ENCODE measurements around the gene ANKFN1.

ANKFN1 gene

GRCh38 chr17:56495556-56495955 is 342.3 kb downstream of the ANKFN1 start:
- Histone ChIP-seq H2AFZ (no peak overlapping the region), H3K9me3 (ENCODE audit: control insufficient read depth, low read length) (no peaks in the 10 kb centered on the region), H3K27ac (no peak overlapping the region), H3K4me3 (ENCODE audit: low read depth, low read length) (no peak overlapping the region), H3K36me3 (ENCODE audit: control insufficient read depth, insufficient read depth, low read length) (no peaks in the 10 kb centered on the region), H3K79me2 (no peaks in the 10 kb centered on the region), H3K4me2 (ENCODE audit: low read length) (no peak overlapping the region), H3K27me3 (ENCODE audit: control insufficient read depth, insufficient read depth, low read length) (no peaks in the 10 kb centered on the region), H3K9ac (no peak overlapping the region), H3K4me1 (no peaks in the 10 kb centered on the region)
- TF ChIP-seq CTCF (IDR thresholded peaks at IDR 0.05): no peak

DNA sequence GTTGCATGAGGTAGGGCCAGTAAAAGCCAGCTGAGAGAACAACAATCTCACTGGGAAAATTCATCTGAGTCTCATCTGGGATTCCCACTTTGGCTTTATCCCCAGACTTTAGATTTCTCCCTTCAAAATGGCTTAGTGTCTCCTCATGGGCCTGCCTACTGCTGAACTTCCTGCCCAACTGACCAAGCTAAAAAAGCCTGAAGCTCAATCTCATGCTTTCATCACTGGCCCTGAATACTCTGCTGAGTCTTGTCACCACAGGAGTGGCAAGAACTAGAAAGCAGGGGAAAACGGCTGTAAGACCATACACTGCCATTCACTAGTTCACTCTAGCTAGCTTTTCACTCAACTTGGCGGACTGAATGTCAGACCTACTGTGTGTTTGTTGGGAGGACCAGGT is 343.9 kb downstream of the ANKFN1 start:
- Histone ChIP-seq H3K79me2 (no peaks in the 10 kb centered on the region), H3K4me1 (no peaks in the 10 kb centered on the region), H3K9me3 (ENCODE audit: control insufficient read depth, low read length) (no peaks in the 10 kb centered on the region), H3K36me3 (ENCODE audit: control insufficient read depth, insufficient read depth, low read length) (no peaks in the 10 kb centered on the region), H3K4me2 (ENCODE audit: low read length) (no peak overlapping the region), H3K9ac (no peak overlapping the region), H3K4me3 (ENCODE audit: low read depth, low read length) (no peak overlapping the region), H3K27me3 (ENCODE audit: control insufficient read depth, insufficient read depth, low read length) (no peaks in the 10 kb centered on the region), H2AFZ (no peak overlapping the region), H3K27ac (no peak overlapping the region)
- no peak for TF ChIP-seq CTCF (IDR thresholded peaks at IDR 0.05)

DNA sequence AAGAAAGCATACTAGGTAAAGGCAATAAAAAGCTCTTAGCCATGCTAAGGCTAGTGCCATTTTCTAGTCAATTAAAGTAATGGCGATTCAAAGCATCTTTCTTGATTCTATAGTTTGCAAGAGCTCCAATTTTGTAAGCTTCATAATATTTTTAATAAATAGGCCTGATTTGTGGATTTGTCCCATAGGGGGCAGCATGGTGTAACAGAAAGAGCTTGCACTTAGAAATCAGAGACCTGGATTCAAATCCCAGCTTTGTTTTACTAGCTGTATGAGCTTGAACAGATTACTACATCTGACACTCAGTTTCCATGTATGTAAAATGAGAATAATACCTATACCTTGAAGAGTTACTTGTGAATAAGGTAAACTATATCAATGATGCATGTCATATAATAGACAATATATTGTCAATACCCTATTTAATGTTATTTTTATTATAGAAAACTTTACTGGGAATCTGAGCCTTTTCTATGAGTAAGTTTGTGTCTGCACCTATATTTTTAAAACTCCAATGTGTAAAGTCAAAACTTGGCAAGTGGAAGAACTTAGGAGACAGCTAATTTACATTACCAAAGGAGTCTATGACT is 346.6 kb downstream of the ANKFN1 start:
- Histone ChIP-seq H3K9ac (no peak overlapping the region), H3K9me3 (ENCODE audit: control insufficient read depth, low read length) (no peaks in the 10 kb centered on the region), H3K4me2 (ENCODE audit: low read length) (no peak overlapping the region), H3K27me3 (ENCODE audit: control insufficient read depth, insufficient read depth, low read length) (no peaks in the 10 kb centered on the region), H3K4me3 (ENCODE audit: low read depth, low read length) (no peak overlapping the region), H3K79me2 (no peaks in the 10 kb centered on the region), H3K36me3 (ENCODE audit: control insufficient read depth, insufficient read depth, low read length) (no peaks in the 10 kb centered on the region), H3K27ac (no peak overlapping the region), H3K4me1 (no peaks in the 10 kb centered on the region), H2AFZ (no peak overlapping the region)
- peak; percentile 16 for TF ChIP-seq CTCF (IDR thresholded peaks at IDR 0.05)

DNA sequence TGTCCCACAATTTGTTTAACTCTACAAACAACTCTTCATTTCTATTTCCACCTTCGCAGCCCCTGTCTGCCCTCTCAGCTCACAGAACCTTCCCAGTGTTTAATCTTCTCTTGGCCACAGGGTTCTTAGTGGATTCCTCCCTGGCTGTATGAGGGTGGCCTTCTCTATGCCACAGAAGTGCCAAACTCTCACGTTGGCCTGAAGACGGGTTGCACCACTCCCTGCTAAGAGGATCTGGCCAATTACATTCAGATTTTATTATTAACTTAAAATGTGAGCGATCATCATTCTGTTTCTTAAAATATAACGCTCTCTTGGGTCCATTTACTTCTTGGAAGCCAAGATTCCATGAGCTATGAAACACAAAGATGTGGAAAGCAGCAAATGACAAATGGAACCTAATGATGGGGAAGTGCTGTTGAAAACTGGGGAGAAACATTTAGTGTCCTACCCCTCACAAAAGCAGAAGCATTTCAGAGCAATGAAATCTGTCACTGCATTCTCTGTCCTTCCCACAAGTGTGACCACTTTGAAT is 348.9 kb downstream of the ANKFN1 start:
- H2AFZ ChIP-seq: no peak overlapping the region
- no peak overlapping the region for H3K27ac ChIP-seq
- no peak overlapping the region for H3K4me3 ChIP-seq (ENCODE audit: low read depth, low read length)
- no peak overlapping the region for H3K4me2 ChIP-seq (ENCODE audit: low read length)
- H3K9ac ChIP-seq: no peak overlapping the region
- no peaks in the 10 kb centered on the region for H3K9me3 ChIP-seq (ENCODE audit: control insufficient read depth, low read length)
- no peaks in the 10 kb centered on the region for H3K36me3 ChIP-seq (ENCODE audit: control insufficient read depth, insufficient read depth, low read length)
- H3K79me2 ChIP-seq: no peaks in the 10 kb centered on the region
- TF ChIP-seq CTCF (IDR thresholded peaks at IDR 0.05): no peak
- no peaks in the 10 kb centered on the region for H3K27me3 ChIP-seq (ENCODE audit: control insufficient read depth, insufficient read depth, low read length)
- H3K4me1 ChIP-seq: no peaks in the 10 kb centered on the region

- Histone ChIP-seq H3K79me2 (no peaks in the 10 kb centered on the region), H3K36me3 (ENCODE audit: control insufficient read depth, insufficient read depth, low read length) (no peaks in the 10 kb centered on the region), H3K4me2 (ENCODE audit: low read length) (no peak overlapping the region), H3K4me3 (ENCODE audit: low read depth, low read length) (no peak overlapping the region), H3K9ac (no peak overlapping the region), H3K27ac (no peak overlapping the region), H3K27me3 (ENCODE audit: control insufficient read depth, insufficient read depth, low read length) (no peaks in the 10 kb centered on the region), H2AFZ (no peak overlapping the region), H3K4me1 (no peaks in the 10 kb centered on the region), H3K9me3 (ENCODE audit: control insufficient read depth, low read length) (no peaks in the 10 kb centered on the region)
- TF ChIP-seq CTCF (IDR thresholded peaks at IDR 0.05): no peak
These were observed 352.0 kb downstream of the ANKFN1 start for GRCh38 chr17:56505154-56505756.

Data from parathyroid adenoma (tissue), 2 donors.